ENCODE measurements around the gene ERO1A.

Gene ERO1A

GRCh38 chr14:52700701-52701172 is 5.4 kb upstream of the ERO1A start:
- no peak for DNase-seq (ENCODE audit: low read depth)

GRCh38 chr14:52694761-52695480 is 437 bp downstream of the ERO1A start:
- DNase-seq (ENCODE audit: low read depth), result peak; percentile 36

GRCh38 chr14:52693532-52693931 is 1.8 kb downstream of the ERO1A start:
- DNase-seq (ENCODE audit: low read depth), result no peak

- DNase-seq (ENCODE audit: low read depth), result no peak
Measured at GRCh38 chr14:52693036-52693435, 2.3 kb downstream of the ERO1A start.

- DNase-seq (ENCODE audit: low read depth), result no peak
Measured at GRCh38 chr14:52692248-52692962, 3.0 kb downstream of the ERO1A start.

- DNase-seq (ENCODE audit: low read depth), result no peak
Measured at GRCh38 chr14:52690983-52691760, 4.2 kb downstream of the ERO1A start.

- no peak for DNase-seq (ENCODE audit: low read depth)
Measured at GRCh38 chr14:52686176-52686575, 9.2 kb downstream of the ERO1A start.

GRCh38 chr14:52683985-52684520 is 11.3 kb downstream of the ERO1A start:
- DNase-seq (ENCODE audit: low read depth), result no peak

GRCh38 chr14:52678591-52678990 is 16.8 kb downstream of the ERO1A start:
- no peak for DNase-seq (ENCODE audit: low read depth)

- no peak for DNase-seq (ENCODE audit: low read depth)
Measured at GRCh38 chr14:52663850-52664249, 31.5 kb downstream of the ERO1A start.

GRCh38 chr14:52661314-52661713 is 34.0 kb downstream of the ERO1A start:
- no peak for DNase-seq (ENCODE audit: low read depth)

- DNase-seq (ENCODE audit: low read depth), result no peak
Measured at GRCh38 chr14:52660832-52661231, 34.5 kb downstream of the ERO1A start.

- DNase-seq (ENCODE audit: low read depth), result no peak
Measured at GRCh38 chr14:52660325-52660724, 35.0 kb downstream of the ERO1A start.

- DNase-seq (ENCODE audit: low read depth), result no peak
Measured at GRCh38 chr14:52656905-52657304, 38.5 kb downstream of the ERO1A start.

GRCh38 chr14:52650774-52651173 is 44.6 kb downstream of the ERO1A start:
- no peak for DNase-seq (ENCODE audit: low read depth)

- no peak for DNase-seq (ENCODE audit: low read depth)
Measured at GRCh38 chr14:52649511-52649910, 45.8 kb downstream of the ERO1A start.

- no peak for DNase-seq (ENCODE audit: low read depth)
Measured at GRCh38 chr14:52641745-52642144, 53.6 kb downstream of the ERO1A start.

- DNase-seq (ENCODE audit: low read depth), result peak; percentile 7
Measured at GRCh38 chr14:52640137-52640536, 55.2 kb downstream of the ERO1A start.

GRCh38 chr14:52619687-52620086 is 75.7 kb downstream of the ERO1A start:
- no peak for DNase-seq (ENCODE audit: low read depth)

- DNase-seq (ENCODE audit: low read depth), result no peak
Measured at GRCh38 chr14:52618602-52619001, 76.8 kb downstream of the ERO1A start.

GRCh38 chr14:52610187-52610586 is 85.2 kb downstream of the ERO1A start:
- DNase-seq (ENCODE audit: low read depth), result no peak

GRCh38 chr14:52609445-52610044 is 85.8 kb downstream of the ERO1A start:
- DNase-seq (ENCODE audit: low read depth), result no peak
